ENCODE results near the gene HOXC11.

Gene HOXC11

GRCh38 chr12:53930591-53931255 is 42.2 kb upstream of the HOXC11 start:
- no peak for DNase-seq (ENCODE audit: low read depth)
- no peak overlapping the region for H3K4me3 ChIP-seq (ENCODE audit: control insufficient read depth, low read depth, low read length)

GRCh38 chr12:53931844-53932581 is 40.9 kb upstream of the HOXC11 start:
- H3K4me3 ChIP-seq (ENCODE audit: control insufficient read depth, low read depth, low read length) = no peak overlapping the region
- no peak for TF ChIP-seq CTCF (conservative IDR thresholded peaks at IDR 0.05; ENCODE audit: control insufficient read depth, insufficient read depth, low read depth, low read length)
- no peak for DNase-seq (ENCODE audit: low read depth)

More at GRCh38 chr12:53930591-53931255, 42.2 kb upstream of the HOXC11 start:
- TF ChIP-seq CTCF (conservative IDR thresholded peaks at IDR 0.05; ENCODE audit: control insufficient read depth, insufficient read depth, low read depth, low read length) = no peak

GRCh38 chr12:53932915-53933314 is 40.0 kb upstream of the HOXC11 start:
- no peak for TF ChIP-seq CTCF (conservative IDR thresholded peaks at IDR 0.05; ENCODE audit: control insufficient read depth, insufficient read depth, low read depth, low read length)
- no peak for DNase-seq (ENCODE audit: low read depth)
- no peak overlapping the region for H3K4me3 ChIP-seq (ENCODE audit: control insufficient read depth, low read depth, low read length)

GRCh38 chr12:53935383-53936341 is 37.3 kb upstream of the HOXC11 start:
- TF ChIP-seq CTCF (conservative IDR thresholded peaks at IDR 0.05; ENCODE audit: control insufficient read depth, insufficient read depth, low read depth, low read length) = no peak
- no peak overlapping the region for H3K4me3 ChIP-seq (ENCODE audit: control insufficient read depth, low read depth, low read length)
- no peak for DNase-seq (ENCODE audit: low read depth)

- no peak for TF ChIP-seq CTCF (conservative IDR thresholded peaks at IDR 0.05; ENCODE audit: control insufficient read depth, insufficient read depth, low read depth, low read length)
- H3K4me3 ChIP-seq (ENCODE audit: control insufficient read depth, low read depth, low read length) = no peak overlapping the region
- DNase-seq (ENCODE audit: low read depth) = no peak
These were observed 35.8 kb upstream of the HOXC11 start for GRCh38 chr12:53937099-53937498.

GRCh38 chr12:53937596-53938325 is 35.2 kb upstream of the HOXC11 start:
- H3K4me3 ChIP-seq (ENCODE audit: control insufficient read depth, low read depth, low read length) = no peak overlapping the region
- no peak for TF ChIP-seq CTCF (conservative IDR thresholded peaks at IDR 0.05; ENCODE audit: control insufficient read depth, insufficient read depth, low read depth, low read length)
- no peak for DNase-seq (ENCODE audit: low read depth)

All from fibroblast of mammary gland (primary cell).